A549 (cell line): ENCODE results near the gene XPO6. TPM values are rescaled to one million over a fixed set of nuclear protein-coding genes. Genes with fewer than 3 reads are reported as not detected.

Experiments used
- ATAC-seq, 2 experiments: fragments of 200-7000 bp in 1 of 2; fragments of >200 bp in 1 of 2; cut with Nextera tagmentation in 1 of 2; cut with Tn5 transposase in 1 of 2; 3 replicates each; pipeline versions ENCODE4 v1.8.0 to v1.9.1; 2018 to 2020; ENCODE audit warnings: mild to moderate bottlenecking in 1 of 2, moderate library complexity in 1 of 2
- CTCF ChIA-PET: fragments of 300-600 bp; sonication (Branson Sonifier 250); formaldehyde crosslinking; extraction: SDS; loops from one replicate; lab custom pipeline; 2021; ENCODE audit warnings: antibody characterized with exemption, inconsistent platforms; lab: Yijun Ruan, JAX
- POLR2A ChIA-PET: fragments of 350-600 bp; formaldehyde crosslinking; extraction: SDS; loops from one replicate; lab custom pipeline; 2021; ENCODE audit warnings: antibody characterized with exemption, inconsistent platforms; lab: Yijun Ruan, JAX
- DNase-seq, 2 experiments: peaks; one replicate each; pipeline versions ENCODE4 v3.0.0 to v3.0.0-alpha.2; 2011 to 2016; ENCODE audit warnings: low read depth in 1 of 2, low spot score in 1 of 2
- FAIRE-seq: peaks from 2 replicates; lab custom pipeline; 2011; peaks lifted over from hg19 to GRCh38; lab: Jason Lieb, UNC
- H3K27ac ChIP-seq, 2 experiments: fragments of >200 bp; sonication (Bioruptor Twin); formaldehyde crosslinking; 3 replicates each; pipeline ENCODE4 v1.5.1; 2016 to 2017
- H3K4me1 ChIP-seq: fragments of >200 bp; sonication (Bioruptor Twin); formaldehyde crosslinking; 3 replicates; pipeline ENCODE4 v1.6.1; 2016
- H3K4me2 ChIP-seq: fragments of >200 bp; sonication (Bioruptor Twin); formaldehyde crosslinking; 3 replicates; pipeline ENCODE4 v1.6.1; 2016
- H3K4me3 ChIP-seq: fragments of >200 bp; sonication (Bioruptor Twin); formaldehyde crosslinking; 3 replicates; pipeline ENCODE4 v1.5.1; 2016
- H3K9me3 ChIP-seq: fragments of >200 bp; sonication (Bioruptor Twin); formaldehyde crosslinking; 3 replicates; pipeline ENCODE4 v1.6.1; 2016
- ATOH8 ChIP-seq: fragments of 250-450 bp; sonication (Bioruptor Pico); IDR thresholded peaks from 2 replicates; pipeline ENCODE4 v1.5.0; 2020; ENCODE audit warnings: low read depth, mild to moderate bottlenecking, moderate library complexity
- BHLHE40 ChIP-seq: IDR thresholded peaks from 2 replicates; pipeline ENCODE4 v1.6.1; 2012; ENCODE audit warnings: low read depth, low read length, inconsistent platforms
- CBX2 ChIP-seq: fragments of 200-600 bp; sonication (generic); IDR thresholded peaks from 2 replicates; pipeline ENCODE4 v1.6.1; 2016; ENCODE audit warnings: low read depth, mild to moderate bottlenecking, borderline replicate concordance
- CBX8 ChIP-seq: fragments of 200-600 bp; sonication (generic); IDR thresholded peaks from 2 replicates; pipeline ENCODE4 v1.6.1; 2016
- CHD2 ChIP-seq: fragments of 150-350 bp; IDR thresholded peaks from 2 replicates; pipeline ENCODE4 v1.6.1; 2014; ENCODE audit warnings: low read length; ENCODE audit not compliant: partially characterized antibody
- CHD4 ChIP-seq: fragments of 200-600 bp; sonication (generic); IDR thresholded peaks from 2 replicates; pipeline ENCODE4 v1.6.1; 2016; ENCODE audit warnings: antibody characterized with exemption, mild to moderate bottlenecking, borderline replicate concordance
- CTCF ChIP-seq: fragments of >200 bp; sonication (Bioruptor Twin); formaldehyde crosslinking; IDR thresholded peaks from 3 replicates; pipeline ENCODE4 v1.5.1; 2016
- E2F6 ChIP-seq: IDR thresholded peaks from 2 replicates; pipeline ENCODE4 v1.6.1; 2012; ENCODE audit warnings: low read depth, borderline replicate concordance
- EHMT2 ChIP-seq: fragments of 200-600 bp; sonication (generic); IDR thresholded peaks from 2 replicates; pipeline ENCODE4 v1.6.1; 2016; ENCODE audit warnings: antibody characterized with exemption, low read depth, mild to moderate bottlenecking, moderate library complexity
- ESRRA ChIP-seq: fragments of 150-350 bp; IDR thresholded peaks from 2 replicates; pipeline ENCODE4 v1.6.1; 2014; ENCODE audit warnings: mild to moderate bottlenecking, low read length, borderline replicate concordance
- FOSL2 ChIP-seq, 2 experiments: fragments of 450-650 bp in 1 of 2; fragments of >200 bp in 1 of 2; sonication (Bioruptor Twin) in 1 of 2; formaldehyde crosslinking; IDR thresholded peaks; 2 replicates each; pipeline versions ENCODE4 v1.5.0 to v1.6.1; 2016 to 2020; ENCODE audit warnings: mild to moderate bottlenecking in 1 of 2, moderate library complexity in 1 of 2
- FOXS1 ChIP-seq: fragments of 250-450 bp; sonication (Bioruptor Pico); IDR thresholded peaks from 2 replicates; pipeline ENCODE4 v1.5.0; 2020; ENCODE audit warnings: mild to moderate bottlenecking, moderate library complexity
- GATA3 ChIP-seq: IDR thresholded peaks from 2 replicates; pipeline ENCODE4 v1.6.1; 2012; ENCODE audit warnings: borderline replicate concordance
- HES2 ChIP-seq: fragments of >200 bp; sonication (Bioruptor Twin); formaldehyde crosslinking; IDR thresholded peaks from 2 replicates; pipeline ENCODE4 v1.6.1; 2016
- HOXB5 ChIP-seq: fragments of 250-450 bp; sonication (Bioruptor Pico); IDR thresholded peaks from 2 replicates; pipeline ENCODE4 v1.5.0; 2020; ENCODE audit warnings: mild to moderate bottlenecking, moderate library complexity
- KDM1A ChIP-seq: fragments of 200-600 bp; sonication (generic); IDR thresholded peaks from 2 replicates; pipeline ENCODE4 v1.6.1; 2016; ENCODE audit warnings: low read depth, mild to moderate bottlenecking
- KDM5A ChIP-seq: fragments of 200-600 bp; sonication (generic); IDR thresholded peaks from 2 replicates; pipeline ENCODE4 v1.6.1; 2016; ENCODE audit warnings: antibody characterized with exemption, mild to moderate bottlenecking
- MAFK ChIP-seq: fragments of 450-650 bp; IDR thresholded peaks from 2 replicates; pipeline ENCODE4 v1.6.1; 2014; ENCODE audit not compliant: partially characterized antibody
- MAZ ChIP-seq: fragments of 150-350 bp; IDR thresholded peaks from 2 replicates; pipeline ENCODE4 v1.6.1; 2014; ENCODE audit warnings: antibody characterized with exemption, low read depth, low read length, borderline replicate concordance
- POLR2A ChIP-seq: IDR thresholded peaks from 2 replicates; pipeline ENCODE4 v1.6.1; 2012; ENCODE audit warnings: mild to moderate bottlenecking, low read length
- RCOR1 ChIP-seq: fragments of 150-350 bp; IDR thresholded peaks from 2 replicates; pipeline ENCODE4 v1.6.1; 2014; ENCODE audit warnings: antibody characterized with exemption, low read length, low read depth
- SMC3 ChIP-seq: fragments of >200 bp; sonication (Bioruptor Twin); formaldehyde crosslinking; IDR thresholded peaks from 3 replicates; pipeline ENCODE4 v1.6.1; 2018; ENCODE audit warnings: inconsistent platforms
- SREBF2 ChIP-seq: fragments of 450-650 bp; IDR thresholded peaks from 2 replicates; pipeline ENCODE4 v1.6.1; 2014; ENCODE audit warnings: mild to moderate bottlenecking, moderate library complexity
- TFCP2L1 ChIP-seq: fragments of 250-450 bp; sonication (Bioruptor Pico); IDR thresholded peaks from 2 replicates; pipeline ENCODE4 v1.5.0; 2021; ENCODE audit warnings: mild to moderate bottlenecking
- ZSCAN20 ChIP-seq: fragments of 250-450 bp; sonication (Bioruptor Pico); IDR thresholded peaks from 2 replicates; pipeline ENCODE4 v1.8.0; 2022; ENCODE audit warnings: mild to moderate bottlenecking, moderate library complexity
- WGBS: methylation state at CpG from one replicate; pipeline ENCODE4 v1.1.6; 2017; ENCODE audit errors: missing lambda C conversion rate; 5-methylcytosine and 5-hydroxymethylcytosine counted together
- polyA plus RNA-seq, 4 experiments: library from polyadenylated mRNA; depleted of rRNA in 3 of 4; stranded (reverse); fragments of >200 nt; fragmentation: RNase III in 1 of 4; extraction: RNeasy Plus Mini Kit Qiagen cat#74134 plus additional on column Dnase treatment in 1 of 4; gene quantifications; 2 replicates in 3 of 4; 3 replicates in 1 of 4; pipeline ENCODE4 v1.2.3, GENCODE V29; 2011 to 2017

The XPO6 gene
- polyA plus RNA-seq, 2 of the 4 experiments (the other 2 are of a cell fraction) = 63.0 to 108 TPM

- H3K27ac ChIP-seq = no peak overlapping the region
- TF ChIP-seq ATOH8 (CRISPR knock-in tag) (no peak), MAZ (no peak), ESRRA (no peak), RCOR1 (no peak), BHLHE40 (no peak), SMC3 (no peak), POLR2A (no peak), FOSL2 (IDR thresholded peaks at IDR 0.05) (no peak), FOSL2 (CRISPR knock-in tag; IDR thresholded peaks at IDR 0.05) (no peak), CHD2 (no peak), CBX2 (no peak), MAFK (no peak), E2F6 (no peak), EHMT2 (no peak), SREBF2 (no peak), CTCF (no peak), CBX8 (no peak), FOXS1 (CRISPR knock-in tag) (no peak), GATA3 (no peak)
- H3K9me3 ChIP-seq = no peaks in the 10 kb centered on the region
- ChIA-PET POLR2A (no interaction called here), CTCF (no interaction called here)
- H3K4me1 ChIP-seq = no peaks in the 10 kb centered on the region
- DNase-seq (no peak), ATAC-seq (no peak), FAIRE-seq (no peak)
- no peak overlapping the region for H3K4me3 ChIP-seq
- no peak overlapping the region for H3K4me2 ChIP-seq
- 92% methylated on average over 10 of the region's 10 CpGs for WGBS
Observed at GRCh38 chr16:28156056-28156680, 55.6 kb downstream of the XPO6 start.

GRCh38 chr16:28155293-28155692, 56.5 kb downstream of the XPO6 start:
- no peak for FAIRE-seq
- ATAC-seq = no peak
- POLR2A ChIA-PET = no interaction called here
- DNase-seq = no peak
- TF ChIP-seq GATA3 (no peak), HES2 (no peak), SMC3 (no peak), KDM5A (no peak), TFCP2L1 (no peak), FOXS1 (CRISPR knock-in tag) (no peak), KDM1A (no peak), CHD4 (no peak), ZSCAN20 (CRISPR knock-in tag) (no peak), RCOR1 (no peak), FOSL2 (IDR thresholded peaks at IDR 0.05) (no peak), FOSL2 (CRISPR knock-in tag; IDR thresholded peaks at IDR 0.05) (no peak), CHD2 (no peak), HOXB5 (CRISPR knock-in tag) (no peak)
- WGBS = 74% methylated on average over 3 of the region's 3 CpGs
- no peak overlapping the region for H3K4me2 ChIP-seq
- CTCF ChIA-PET = no interaction called here
- no peak overlapping the region for H3K27ac ChIP-seq
- no peak overlapping the region for H3K4me3 ChIP-seq
- H3K9me3 ChIP-seq = no peaks in the 10 kb centered on the region
- H3K4me1 ChIP-seq = no peaks in the 10 kb centered on the region
